Skeletal muscle satellite cell (primary cell): Measurements from ENCODE around the gene PPP1R13B. TPM values are rescaled to one million over a fixed set of nuclear protein-coding genes. Genes with fewer than 3 reads are reported as not detected.

Source experiments
- H3K27me3 ChIP-seq: 2 replicates; pipeline ENCODE4 v1.7.0; 2013; ENCODE audit warnings: low read length; ENCODE audit not compliant: control insufficient read depth, insufficient read depth
- H3K36me3 ChIP-seq: 2 replicates; pipeline ENCODE4 v1.7.0; 2013; ENCODE audit warnings: mild to moderate bottlenecking, control low read depth, low read length; ENCODE audit not compliant: insufficient read depth
- H3K4me1 ChIP-seq: 2 replicates; pipeline ENCODE4 v1.7.0; 2013; ENCODE audit warnings: low read length; ENCODE audit not compliant: control insufficient read depth, insufficient read depth
- H3K4me2 ChIP-seq: 2 replicates; pipeline ENCODE4 v1.7.0; 2013; ENCODE audit warnings: mild to moderate bottlenecking, low read length
- H3K4me3 ChIP-seq: 2 replicates; pipeline ENCODE4 v1.7.0; 2013; ENCODE audit warnings: low read length
- H3K9ac ChIP-seq: 2 replicates; pipeline ENCODE4 v1.7.0; 2013; ENCODE audit warnings: mild to moderate bottlenecking, low read depth, low read length, moderate library complexity
- H3K9me3 ChIP-seq: replicated peaks from 2 replicates; pipeline ENCODE4 v1.7.0; 2013; ENCODE audit warnings: mild to moderate bottlenecking, control low read depth, low read length
- total RNA-seq: library from RNA; depleted of rRNA; stranded (reverse); fragments of >200 nt; gene quantifications from 2 replicates; pipeline ENCODE4 v1.2.3, GENCODE V29; 2012; rRNA removed

Gene PPP1R13B, protein sequence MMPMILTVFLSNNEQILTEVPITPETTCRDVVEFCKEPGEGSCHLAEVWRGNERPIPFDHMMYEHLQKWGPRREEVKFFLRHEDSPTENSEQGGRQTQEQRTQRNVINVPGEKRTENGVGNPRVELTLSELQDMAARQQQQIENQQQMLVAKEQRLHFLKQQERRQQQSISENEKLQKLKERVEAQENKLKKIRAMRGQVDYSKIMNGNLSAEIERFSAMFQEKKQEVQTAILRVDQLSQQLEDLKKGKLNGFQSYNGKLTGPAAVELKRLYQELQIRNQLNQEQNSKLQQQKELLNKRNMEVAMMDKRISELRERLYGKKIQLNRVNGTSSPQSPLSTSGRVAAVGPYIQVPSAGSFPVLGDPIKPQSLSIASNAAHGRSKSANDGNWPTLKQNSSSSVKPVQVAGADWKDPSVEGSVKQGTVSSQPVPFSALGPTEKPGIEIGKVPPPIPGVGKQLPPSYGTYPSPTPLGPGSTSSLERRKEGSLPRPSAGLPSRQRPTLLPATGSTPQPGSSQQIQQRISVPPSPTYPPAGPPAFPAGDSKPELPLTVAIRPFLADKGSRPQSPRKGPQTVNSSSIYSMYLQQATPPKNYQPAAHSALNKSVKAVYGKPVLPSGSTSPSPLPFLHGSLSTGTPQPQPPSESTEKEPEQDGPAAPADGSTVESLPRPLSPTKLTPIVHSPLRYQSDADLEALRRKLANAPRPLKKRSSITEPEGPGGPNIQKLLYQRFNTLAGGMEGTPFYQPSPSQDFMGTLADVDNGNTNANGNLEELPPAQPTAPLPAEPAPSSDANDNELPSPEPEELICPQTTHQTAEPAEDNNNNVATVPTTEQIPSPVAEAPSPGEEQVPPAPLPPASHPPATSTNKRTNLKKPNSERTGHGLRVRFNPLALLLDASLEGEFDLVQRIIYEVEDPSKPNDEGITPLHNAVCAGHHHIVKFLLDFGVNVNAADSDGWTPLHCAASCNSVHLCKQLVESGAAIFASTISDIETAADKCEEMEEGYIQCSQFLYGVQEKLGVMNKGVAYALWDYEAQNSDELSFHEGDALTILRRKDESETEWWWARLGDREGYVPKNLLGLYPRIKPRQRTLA
- 2.0 and 3.8 TPM in 2 replicates for total RNA-seq

DNA sequence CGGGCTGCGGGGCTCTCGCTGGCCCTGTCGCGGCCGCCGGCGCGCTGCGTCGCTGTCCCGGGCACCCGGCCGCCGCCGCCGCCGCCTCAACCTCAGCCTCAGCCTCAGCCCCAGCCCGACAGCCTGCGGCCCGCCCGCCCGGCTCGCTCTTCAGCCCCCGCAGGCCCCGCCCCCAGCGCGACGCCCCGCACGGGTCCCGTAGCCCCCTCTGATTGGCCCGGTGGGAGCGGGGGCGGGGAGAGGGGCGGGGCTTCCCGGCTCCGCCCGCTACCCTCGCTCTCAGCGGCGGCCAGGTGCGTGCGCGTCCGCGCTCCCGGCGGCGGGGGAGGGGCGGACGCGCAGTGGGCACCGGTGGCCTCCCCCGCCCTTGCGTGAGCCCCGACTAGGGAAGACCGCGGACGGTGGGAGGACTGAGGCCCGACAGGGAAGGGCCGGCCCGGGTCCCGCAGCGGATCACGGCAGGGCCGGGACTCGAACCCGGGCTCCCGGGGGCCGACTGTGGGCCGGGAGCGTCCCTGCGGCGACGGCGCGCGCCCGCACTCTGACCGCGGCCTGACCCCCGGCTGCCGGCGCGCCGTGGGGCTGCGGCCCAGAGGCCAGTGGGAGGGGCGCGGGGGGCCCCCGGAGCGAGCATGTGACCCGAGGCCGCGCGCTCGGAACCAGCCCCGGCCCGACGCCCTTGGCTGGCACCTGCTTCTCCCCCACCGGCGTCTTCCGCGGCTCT, at the start of gene PPP1R13B:
Gene PPP1R13B (minus strand): TSS at position 125 of the 724 bp plus-strand sequence. CDS start 268 bp downstream, outside the sequence.
- Histone ChIP-seq H3K4me3 (peak within 1 kb of the TSS; percentile 89), H3K4me1 (peaks cover 13% of the 10 kb centered on the region), H3K36me3 (no peaks in the 10 kb centered on the region), H3K27me3 (peaks cover 14% of the 10 kb centered on the region), H3K9ac (peak within 1 kb of the TSS; percentile 63), H3K9me3 (no peaks in the 10 kb centered on the region), H3K4me2 (peak within 1 kb of the TSS; percentile 89)

DNA sequence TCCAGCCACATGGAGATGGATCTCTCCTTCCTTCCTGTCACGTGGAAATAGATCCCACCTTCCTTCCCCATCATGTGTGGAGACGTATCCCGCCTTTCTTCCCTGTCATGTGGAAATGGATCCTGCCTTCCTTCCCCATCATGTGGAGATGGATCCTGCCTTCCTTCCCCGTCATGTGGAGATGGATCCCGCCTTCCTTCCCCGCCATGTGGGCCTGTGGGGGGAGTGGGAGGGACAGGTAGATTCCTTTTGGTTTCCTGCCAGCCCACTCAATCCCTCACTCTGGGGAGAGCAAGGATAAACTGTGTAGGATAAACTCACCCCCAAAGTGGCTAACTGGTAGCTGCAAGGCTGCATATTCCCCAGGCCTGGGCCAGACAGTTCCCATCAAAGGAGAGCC, 49.2 kb upstream of the PPP1R13B start:
- Histone ChIP-seq H3K4me2 (no peak overlapping the region), H3K36me3 (no peaks in the 10 kb centered on the region), H3K4me1 (peaks cover 5% of the 10 kb centered on the region), H3K9me3 (no peaks in the 10 kb centered on the region), H3K4me3 (no peak overlapping the region), H3K27me3 (no peaks in the 10 kb centered on the region), H3K9ac (no peak overlapping the region)

DNA sequence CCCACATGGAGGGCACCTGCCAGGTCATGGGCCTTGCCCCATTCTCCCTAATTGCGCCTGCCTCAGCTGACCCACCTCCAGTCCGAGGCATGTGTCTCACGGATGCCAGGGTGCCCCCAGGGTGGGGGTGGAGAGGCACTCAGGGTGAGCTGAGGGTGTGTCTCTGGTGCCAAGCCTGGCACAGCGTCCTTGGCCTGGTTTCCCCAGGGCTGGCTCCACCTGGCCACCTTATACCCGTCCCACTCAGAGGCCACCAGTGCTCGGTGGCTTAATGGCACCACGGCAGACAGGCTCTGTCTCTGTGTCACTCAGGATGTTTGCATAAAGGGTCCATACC, 47.3 kb upstream of the PPP1R13B start:
- H3K36me3 ChIP-seq: no peaks in the 10 kb centered on the region
- H3K9ac ChIP-seq: no peak overlapping the region
- no peak overlapping the region for H3K4me3 ChIP-seq
- H3K9me3 ChIP-seq: no peaks in the 10 kb centered on the region
- H3K4me2 ChIP-seq: no peak overlapping the region
- peaks cover 7% of the 10 kb centered on the region for H3K4me1 ChIP-seq
- no peaks in the 10 kb centered on the region for H3K27me3 ChIP-seq

DNA sequence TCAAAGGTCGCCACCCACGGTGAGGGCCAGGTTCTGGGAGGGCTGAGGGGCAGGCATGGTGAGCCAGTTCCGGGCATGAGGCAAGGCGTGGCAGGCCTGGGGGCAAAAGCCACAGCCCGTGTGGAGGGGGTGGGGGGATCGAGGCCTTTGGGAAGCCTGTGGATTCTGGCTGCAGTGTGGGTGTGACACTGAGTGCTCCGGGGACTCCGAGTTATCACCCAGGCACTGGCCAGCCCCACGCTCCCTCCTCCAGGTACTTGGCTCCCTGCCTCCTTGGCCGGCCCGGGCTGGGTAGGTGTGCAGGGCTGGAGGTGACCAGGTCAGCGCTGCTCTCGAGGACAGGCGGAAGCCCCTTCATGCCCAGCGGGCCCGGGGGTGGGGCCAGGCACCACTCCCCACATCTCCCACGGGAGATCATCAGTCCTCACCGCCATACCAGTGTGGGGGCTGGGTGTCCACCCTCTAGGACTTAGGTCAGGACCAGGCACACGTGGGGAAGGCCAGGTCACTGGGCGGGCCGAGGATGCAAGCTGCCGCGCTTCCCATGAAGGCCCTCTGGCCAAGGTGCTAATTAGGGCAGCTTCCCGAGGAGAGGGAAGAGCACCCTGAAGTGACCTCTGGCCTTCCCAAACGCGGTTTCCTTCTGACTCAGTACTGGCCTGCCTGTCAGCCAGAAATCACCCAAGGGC, 46.8 kb upstream of the PPP1R13B start:
- no peak overlapping the region for H3K4me3 ChIP-seq

DNA sequence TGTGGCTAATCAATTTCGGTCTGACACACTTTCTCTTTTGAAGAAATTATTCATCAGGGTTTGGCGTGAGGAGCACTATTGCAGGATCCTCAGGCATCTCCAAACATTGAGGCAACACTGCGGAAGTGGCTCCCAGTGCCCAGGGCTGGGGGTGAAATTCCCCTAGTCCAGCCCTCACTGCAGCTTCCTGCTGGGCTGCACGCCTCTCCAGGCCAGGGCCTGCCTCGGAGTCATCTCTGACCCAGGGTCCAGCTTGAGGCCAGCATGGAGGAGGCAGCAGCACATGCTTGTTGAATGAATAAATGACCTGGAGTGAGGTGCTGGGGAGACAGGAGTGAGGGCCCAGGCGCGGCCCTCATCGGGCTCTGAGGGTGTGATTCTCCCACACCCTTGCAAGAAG, 44.9 kb upstream of the PPP1R13B start:
- Histone ChIP-seq H3K4me1 (peaks cover 14% of the 10 kb centered on the region), H3K36me3 (no peaks in the 10 kb centered on the region), H3K9ac (no peak overlapping the region), H3K4me3 (no peak overlapping the region), H3K4me2 (no peak overlapping the region), H3K9me3 (no peaks in the 10 kb centered on the region), H3K27me3 (no peaks in the 10 kb centered on the region)

More for the DNA sequence above, 46.8 kb upstream of the PPP1R13B start:
- Histone ChIP-seq H3K9ac (no peak overlapping the region), H3K4me2 (no peak overlapping the region), H3K4me1 (peaks cover 12% of the 10 kb centered on the region), H3K27me3 (no peaks in the 10 kb centered on the region), H3K9me3 (no peaks in the 10 kb centered on the region), H3K36me3 (no peaks in the 10 kb centered on the region)

DNA sequence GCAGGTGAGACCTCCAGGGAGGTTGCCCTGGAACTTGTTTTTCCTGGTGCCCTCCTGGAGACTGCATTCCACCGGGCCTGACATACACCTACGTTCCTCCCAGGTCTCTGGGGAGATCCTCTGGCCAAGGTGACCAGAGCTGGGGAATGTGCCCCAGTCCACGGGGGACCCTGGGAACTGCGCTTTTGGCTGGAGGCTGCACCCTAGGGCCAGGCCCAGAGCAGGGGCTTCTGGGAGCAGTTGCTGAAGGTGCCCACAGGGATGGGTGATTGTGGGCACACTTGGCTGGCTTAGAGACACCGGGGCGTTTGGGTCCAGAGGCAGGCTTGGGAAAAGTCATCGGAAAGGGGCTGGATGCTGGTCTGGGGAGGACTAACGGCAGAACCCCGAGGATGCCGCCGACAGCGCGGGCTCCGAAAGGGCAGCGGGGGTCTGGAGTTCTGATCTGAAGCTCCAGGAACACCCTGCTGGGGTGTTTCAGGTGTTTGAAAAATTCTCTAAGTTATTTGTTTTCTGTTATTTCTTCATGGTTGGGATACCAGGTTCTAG, 44.4 kb upstream of the PPP1R13B start:
- no peaks in the 10 kb centered on the region for H3K27me3 ChIP-seq
- H3K4me1 ChIP-seq: peaks cover 14% of the 10 kb centered on the region
- H3K9ac ChIP-seq: no peak overlapping the region
- no peaks in the 10 kb centered on the region for H3K9me3 ChIP-seq
- H3K4me2 ChIP-seq: no peak overlapping the region
- no peaks in the 10 kb centered on the region for H3K36me3 ChIP-seq
- no peak overlapping the region for H3K4me3 ChIP-seq

DNA sequence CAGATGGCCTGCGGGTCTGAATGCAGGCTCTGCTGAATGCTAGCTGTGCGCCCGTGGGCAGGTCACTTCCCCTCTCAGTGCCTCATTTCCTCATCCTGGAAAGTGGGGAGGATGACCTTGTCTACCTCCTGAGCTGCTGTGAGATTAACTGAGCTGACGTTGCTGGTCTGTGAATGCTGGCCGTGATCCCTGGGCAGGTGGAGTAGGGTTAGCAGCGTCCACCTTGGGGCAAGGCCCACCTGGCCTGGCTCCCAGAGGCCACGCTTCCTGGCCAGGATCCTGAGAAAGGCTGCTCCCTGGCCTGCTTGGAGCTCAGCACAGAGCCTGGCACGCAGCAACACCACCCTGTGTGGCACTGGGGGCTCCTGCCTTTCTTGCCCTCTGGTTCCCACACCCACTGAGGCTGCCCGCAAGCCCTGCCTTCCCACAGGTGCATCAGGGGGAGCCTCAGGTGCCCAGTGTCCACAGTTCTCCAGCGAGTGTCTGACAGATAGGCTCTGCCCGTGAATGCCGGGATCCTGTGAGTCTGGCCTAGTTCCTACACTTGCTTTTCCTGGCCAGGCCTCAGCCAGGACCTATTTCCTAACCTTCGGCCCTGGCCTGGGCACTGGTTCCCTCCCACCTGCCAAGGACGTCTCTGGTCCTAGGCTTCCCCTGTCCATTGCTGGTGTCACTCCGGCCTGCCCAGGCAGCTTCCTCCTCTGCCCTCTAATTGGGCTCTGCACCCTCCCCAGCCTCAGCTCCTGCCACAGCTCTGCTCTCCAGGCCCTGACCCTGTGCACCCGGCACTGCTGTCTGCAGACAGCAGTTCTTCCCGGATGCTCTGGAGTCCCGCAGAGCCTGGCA, 43.7 kb upstream of the PPP1R13B start:
- Histone ChIP-seq H3K4me3 (no peak overlapping the region), H3K9ac (no peak overlapping the region), H3K9me3 (no peaks in the 10 kb centered on the region), H3K4me2 (no peak overlapping the region), H3K27me3 (no peaks in the 10 kb centered on the region), H3K4me1 (peaks cover 14% of the 10 kb centered on the region), H3K36me3 (no peaks in the 10 kb centered on the region)

DNA sequence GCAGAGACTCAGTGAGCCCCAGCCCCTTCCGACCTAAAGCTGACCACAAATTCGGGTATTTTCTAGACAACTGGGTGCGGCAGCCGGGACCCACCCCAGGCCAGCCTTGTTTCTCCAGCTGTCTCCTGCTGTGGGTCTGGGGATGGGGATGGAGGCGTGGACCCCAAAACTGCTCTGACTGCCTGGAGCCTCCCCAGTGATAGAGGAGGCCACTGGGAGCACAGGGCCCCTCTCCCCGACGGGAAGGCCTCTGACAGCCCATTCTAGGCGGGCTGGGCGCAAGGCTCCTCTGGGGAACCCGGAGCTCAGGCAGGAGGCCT, 42.6 kb upstream of the PPP1R13B start:
- H3K9ac ChIP-seq: no peak overlapping the region
- no peaks in the 10 kb centered on the region for H3K9me3 ChIP-seq
- peak overlapping the region; percentile 72 for H3K4me2 ChIP-seq
- H3K27me3 ChIP-seq: peaks cover 2% of the 10 kb centered on the region
- no peak overlapping the region for H3K4me3 ChIP-seq
- no peaks in the 10 kb centered on the region for H3K36me3 ChIP-seq
- H3K4me1 ChIP-seq: peaks cover 14% of the 10 kb centered on the region

DNA sequence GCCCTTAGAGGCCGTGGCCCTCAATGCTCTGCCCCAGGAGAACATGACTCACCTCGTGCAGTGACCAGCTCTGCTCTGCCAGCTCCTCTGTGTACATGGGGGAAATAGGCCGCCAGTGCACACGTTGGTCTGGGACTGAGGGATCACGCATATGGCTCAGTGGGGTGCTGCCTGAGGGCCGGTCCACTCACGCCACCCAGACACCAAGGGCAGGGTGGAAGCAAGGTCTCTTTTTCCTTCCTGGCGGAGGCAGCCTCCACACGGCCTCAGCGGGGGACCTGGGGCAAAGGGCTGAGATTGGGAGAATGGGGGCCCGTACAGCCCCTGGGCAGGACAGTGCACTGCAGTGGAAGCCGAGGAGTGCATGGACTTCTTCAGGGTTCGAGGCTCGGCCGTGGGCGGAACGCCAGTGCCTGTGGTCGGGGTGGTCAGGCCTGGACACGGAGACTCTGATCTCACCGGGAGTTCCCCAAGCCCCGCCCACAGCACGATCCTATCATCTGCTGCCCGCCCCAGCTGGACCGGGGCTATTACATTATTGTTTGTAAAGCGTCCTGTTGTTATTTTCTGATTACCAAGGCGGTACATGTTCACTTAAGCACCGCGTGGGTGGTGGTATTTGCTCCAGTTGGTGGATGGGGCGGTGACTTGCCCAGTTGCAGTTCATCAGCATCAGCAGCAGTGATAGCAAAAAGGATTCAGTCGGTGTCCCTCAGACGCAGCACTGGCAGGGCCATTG, 42.1 kb upstream of the PPP1R13B start:
- no peak overlapping the region for H3K9ac ChIP-seq
- peaks cover 14% of the 10 kb centered on the region for H3K4me1 ChIP-seq

More for the DNA sequence above, 42.1 kb upstream of the PPP1R13B start:
- Histone ChIP-seq H3K9me3 (no peaks in the 10 kb centered on the region), H3K36me3 (no peaks in the 10 kb centered on the region), H3K4me3 (peak overlapping the region; percentile 35), H3K4me2 (peak overlapping the region; percentile 72), H3K27me3 (peaks cover 4% of the 10 kb centered on the region)
